AG09319 (cell line): Measurements from ENCODE around the gene RXFP1.

Source experiments
- DNase-seq: peaks from one replicate; pipeline ENCODE4 v3.0.0-alpha.2; 2010; ENCODE audit warnings: low read depth; ENCODE audit errors: extremely low read depth
- TF ChIP-seq, protein P1 (sequence below): IDR thresholded peaks from 2 replicates; pipeline ENCODE4 v1.5.1; 2011; ENCODE audit warnings: low read depth, mild to moderate bottlenecking, inconsistent platforms, low read length, moderate library complexity

The RXFP1 gene

DNA sequence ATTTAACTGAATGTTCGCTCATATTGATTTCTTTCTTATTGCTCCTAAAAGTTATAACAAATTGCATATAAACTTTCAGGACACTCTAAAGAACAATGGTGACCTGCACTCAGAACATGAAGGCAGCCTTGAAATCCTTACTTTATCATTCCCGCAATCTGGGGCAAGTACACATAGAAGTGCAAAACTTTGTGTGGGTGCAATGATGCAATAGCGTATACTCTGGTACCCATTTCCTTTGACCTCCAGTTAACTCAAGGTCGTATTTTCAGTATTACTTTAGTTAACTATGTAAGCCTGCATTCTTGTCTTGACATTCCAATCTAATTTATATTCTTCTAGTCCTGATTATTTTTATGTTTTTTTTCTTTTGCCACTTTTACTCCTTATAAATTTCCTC lies 85.3 kb downstream of the RXFP1 start:
- DNase-seq: no peak
- TF ChIP-seq, protein P1, sequence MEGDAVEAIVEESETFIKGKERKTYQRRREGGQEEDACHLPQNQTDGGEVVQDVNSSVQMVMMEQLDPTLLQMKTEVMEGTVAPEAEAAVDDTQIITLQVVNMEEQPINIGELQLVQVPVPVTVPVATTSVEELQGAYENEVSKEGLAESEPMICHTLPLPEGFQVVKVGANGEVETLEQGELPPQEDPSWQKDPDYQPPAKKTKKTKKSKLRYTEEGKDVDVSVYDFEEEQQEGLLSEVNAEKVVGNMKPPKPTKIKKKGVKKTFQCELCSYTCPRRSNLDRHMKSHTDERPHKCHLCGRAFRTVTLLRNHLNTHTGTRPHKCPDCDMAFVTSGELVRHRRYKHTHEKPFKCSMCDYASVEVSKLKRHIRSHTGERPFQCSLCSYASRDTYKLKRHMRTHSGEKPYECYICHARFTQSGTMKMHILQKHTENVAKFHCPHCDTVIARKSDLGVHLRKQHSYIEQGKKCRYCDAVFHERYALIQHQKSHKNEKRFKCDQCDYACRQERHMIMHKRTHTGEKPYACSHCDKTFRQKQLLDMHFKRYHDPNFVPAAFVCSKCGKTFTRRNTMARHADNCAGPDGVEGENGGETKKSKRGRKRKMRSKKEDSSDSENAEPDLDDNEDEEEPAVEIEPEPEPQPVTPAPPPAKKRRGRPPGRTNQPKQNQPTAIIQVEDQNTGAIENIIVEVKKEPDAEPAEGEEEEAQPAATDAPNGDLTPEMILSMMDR: no peak

GRCh38 chr4:158609116-158609515 lies 87.4 kb downstream of the RXFP1 start:
- DNase-seq: no peak
- TF ChIP-seq, protein P1: no peak

GRCh38 chr4:158610790-158611189 lies 89.1 kb downstream of the RXFP1 start:
- no peak for DNase-seq

DNA sequence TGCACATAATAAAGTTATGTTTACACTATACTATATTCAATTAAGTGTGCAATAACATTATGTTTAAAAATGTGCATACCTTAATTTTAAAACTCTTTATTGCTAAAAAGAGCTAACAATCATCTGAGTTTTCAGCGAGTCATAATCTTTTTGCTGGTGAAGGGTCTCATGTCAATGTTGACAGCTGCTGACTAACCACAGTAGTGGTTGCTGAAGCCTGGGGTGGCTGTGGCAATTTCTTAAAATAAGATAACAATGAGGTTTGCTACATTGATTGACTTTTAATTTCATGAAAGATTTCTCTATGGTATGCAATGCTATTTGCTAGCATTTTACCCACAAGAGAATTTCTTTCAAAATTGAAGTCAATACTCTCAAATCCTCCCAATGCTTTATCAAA lies 91.4 kb downstream of the RXFP1 start:
- no peak for DNase-seq
- TF ChIP-seq, protein P1: no peak

More at GRCh38 chr4:158610790-158611189, 89.1 kb downstream of the RXFP1 start:
- TF ChIP-seq, protein P1: no peak

GRCh38 chr4:158617956-158618355 lies 96.3 kb downstream of the RXFP1 start:
- TF ChIP-seq, protein P1: no peak
- no peak for DNase-seq

GRCh38 chr4:158621729-158622128 lies 100.0 kb downstream of the RXFP1 start:
- DNase-seq: no peak

DNA sequence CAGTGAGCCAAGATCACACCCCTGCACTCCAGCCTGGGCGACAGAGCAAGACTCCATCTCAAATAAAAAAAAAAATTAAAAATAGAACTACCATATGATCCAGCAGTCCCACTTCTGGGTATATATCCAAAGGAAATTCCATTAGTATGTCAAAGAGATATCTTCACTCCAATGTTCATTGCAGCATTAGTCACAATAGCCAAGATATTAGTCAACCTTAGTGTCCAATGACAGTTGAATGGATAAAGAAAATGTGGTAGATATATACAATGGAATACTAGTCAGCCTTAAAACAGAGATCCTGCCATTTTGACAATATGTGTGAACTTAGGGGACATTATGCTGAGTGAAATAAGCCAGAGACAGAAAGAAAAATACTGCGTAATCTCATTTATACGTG lies 100.6 kb downstream of the RXFP1 start:
- no peak for DNase-seq
- TF ChIP-seq, protein P1: no peak

More at GRCh38 chr4:158621729-158622128, 100.0 kb downstream of the RXFP1 start:
- TF ChIP-seq, protein P1: no peak
